Measurements from ENCODE around the gene SCN8A.

Gene SCN8A

GRCh38 chr12:51823875-51824565 lies 233.0 kb downstream of the SCN8A start:
- no peak for TF ChIP-seq GATA2 (IDR thresholded peaks at IDR 0.05; ENCODE audit: low read depth, low read length)
- no peak for TF ChIP-seq GATA3 (IDR thresholded peaks at IDR 0.05; ENCODE audit: low read depth, low read length)

- TF ChIP-seq GATA3 (IDR thresholded peaks at IDR 0.05; ENCODE audit: low read depth, low read length): no peak
Measured at GRCh38 chr12:51825216-51825615, 234.2 kb downstream of the SCN8A start.

- TF ChIP-seq GATA2 (IDR thresholded peaks at IDR 0.05; ENCODE audit: low read depth, low read length): no peak
- no peak for TF ChIP-seq GATA3 (IDR thresholded peaks at IDR 0.05; ENCODE audit: low read depth, low read length)
Measured at GRCh38 chr12:51826881-51827280, 235.8 kb downstream of the SCN8A start.

- TF ChIP-seq GATA3 (IDR thresholded peaks at IDR 0.05; ENCODE audit: low read depth, low read length) (no peak), GATA2 (IDR thresholded peaks at IDR 0.05; ENCODE audit: low read depth, low read length) (no peak)
Measured at GRCh38 chr12:51827925-51828818, 237.1 kb downstream of the SCN8A start.

GRCh38 chr12:51829011-51829481 lies 238.0 kb downstream of the SCN8A start:
- TF ChIP-seq GATA2 (IDR thresholded peaks at IDR 0.05; ENCODE audit: low read depth, low read length) (no peak), GATA3 (IDR thresholded peaks at IDR 0.05; ENCODE audit: low read depth, low read length) (no peak)

- TF ChIP-seq GATA2 (IDR thresholded peaks at IDR 0.05; ENCODE audit: low read depth, low read length) (no peak), GATA3 (IDR thresholded peaks at IDR 0.05; ENCODE audit: low read depth, low read length) (no peak)
Measured at GRCh38 chr12:51829641-51830040, 238.6 kb downstream of the SCN8A start.

GRCh38 chr12:51832354-51833107 lies 241.5 kb downstream of the SCN8A start:
- TF ChIP-seq GATA2 (IDR thresholded peaks at IDR 0.05; ENCODE audit: low read depth, low read length): no peak
- TF ChIP-seq GATA3 (IDR thresholded peaks at IDR 0.05; ENCODE audit: low read depth, low read length): no peak

GRCh38 chr12:51833448-51834227 lies 242.6 kb downstream of the SCN8A start:
- TF ChIP-seq GATA3 (IDR thresholded peaks at IDR 0.05; ENCODE audit: low read depth, low read length) (no peak), GATA2 (IDR thresholded peaks at IDR 0.05; ENCODE audit: low read depth, low read length) (no peak)

- TF ChIP-seq GATA2 (IDR thresholded peaks at IDR 0.05; ENCODE audit: low read depth, low read length) (no peak), GATA3 (IDR thresholded peaks at IDR 0.05; ENCODE audit: low read depth, low read length) (no peak)
Measured at GRCh38 chr12:51834411-51834810, 243.4 kb downstream of the SCN8A start.

- TF ChIP-seq GATA2 (IDR thresholded peaks at IDR 0.05; ENCODE audit: low read depth, low read length) (no peak), GATA3 (IDR thresholded peaks at IDR 0.05; ENCODE audit: low read depth, low read length) (no peak)
Measured at GRCh38 chr12:51836041-51836826, 245.2 kb downstream of the SCN8A start.

GRCh38 chr12:51836827-51837173 lies 245.8 kb downstream of the SCN8A start:
- TF ChIP-seq GATA3 (IDR thresholded peaks at IDR 0.05; ENCODE audit: low read depth, low read length): no peak
- no peak for TF ChIP-seq GATA2 (IDR thresholded peaks at IDR 0.05; ENCODE audit: low read depth, low read length)

- TF ChIP-seq GATA2 (IDR thresholded peaks at IDR 0.05; ENCODE audit: low read depth, low read length) (no peak), GATA3 (IDR thresholded peaks at IDR 0.05; ENCODE audit: low read depth, low read length) (no peak)
Measured at GRCh38 chr12:51837286-51837685, 246.3 kb downstream of the SCN8A start.

- TF ChIP-seq GATA2 (IDR thresholded peaks at IDR 0.05; ENCODE audit: low read depth, low read length) (no peak), GATA3 (IDR thresholded peaks at IDR 0.05; ENCODE audit: low read depth, low read length) (no peak)
Measured at GRCh38 chr12:51838036-51838435, 247.0 kb downstream of the SCN8A start.
